ENCODE results near the gene SLX9.
"Not testable (repeated sequence)": the region's sequence is repeated elsewhere in the genome, so short reads cannot be mapped to it uniquely, and the experiment has no call there.

Gene SLX9

GRCh38 chr21:45020629-45021427, 81.0 kb downstream of the SLX9 start:
- DNase-seq = no peak

- DNase-seq = no peak
Measured at GRCh38 chr21:45021428-45022347, 81.9 kb downstream of the SLX9 start.

GRCh38 chr21:45022348-45022675, 82.5 kb downstream of the SLX9 start:
- no peak for DNase-seq

- no peak for DNase-seq
Measured at GRCh38 chr21:45022736-45023135, 82.9 kb downstream of the SLX9 start.

GRCh38 chr21:45024516-45024915, 84.7 kb downstream of the SLX9 start:
- not testable (repeated sequence) for DNase-seq

DNA sequence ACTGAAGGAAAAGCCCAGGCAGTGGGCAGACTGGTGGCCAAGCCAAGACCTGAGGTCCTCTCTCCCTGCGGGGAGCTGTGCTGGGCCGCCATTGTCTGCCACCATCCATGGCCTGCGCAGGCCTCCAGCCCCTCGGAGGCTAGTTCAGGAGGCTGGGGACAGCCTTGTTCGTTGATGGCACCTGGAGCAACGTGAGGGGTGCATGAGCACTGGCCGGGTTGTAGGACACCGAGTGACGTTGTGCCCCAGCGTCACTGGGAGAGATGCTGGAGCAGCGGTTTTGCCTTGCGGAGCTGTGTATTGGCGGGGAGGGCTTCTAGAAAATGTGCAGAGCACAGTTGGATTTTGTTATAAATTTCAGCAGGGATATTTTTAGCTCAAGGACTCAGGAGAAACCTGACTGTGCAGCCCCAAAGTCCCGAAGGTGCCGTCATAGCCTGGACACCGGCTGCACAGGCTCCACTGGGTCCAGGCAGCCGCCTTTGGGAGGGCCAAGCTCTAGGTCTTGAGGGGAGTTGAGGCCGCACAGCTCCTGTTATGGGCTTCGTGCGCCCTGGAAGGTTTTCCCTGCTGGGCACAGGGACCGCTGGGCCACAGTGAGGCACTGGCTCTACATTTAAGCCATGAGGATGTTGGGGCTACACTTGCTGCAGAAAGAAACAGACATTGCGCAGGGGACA, 86.4 kb downstream of the SLX9 start:
- DNase-seq = no peak

All from stimulated activated naive CD4-positive, alpha-beta T cell treated with Interleukin-2 at 50 U/mL for 16 hours (primary cell).